PFSK-1 (cell line): ENCODE measurements around the gene SUPT3H.

ENCODE experiments used
- POLR2AphosphoS5 ChIP-seq: IDR thresholded peaks from 2 replicates; pipeline ENCODE4 v1.6.1; 2012; ENCODE audit warnings: low read depth, mild to moderate bottlenecking, control low read depth, low read length, moderate library complexity
- SIN3A ChIP-seq: IDR thresholded peaks from 2 replicates; pipeline ENCODE4 v1.6.1; 2012; ENCODE audit warnings: mild to moderate bottlenecking, low read length, moderate library complexity, borderline replicate concordance; ENCODE audit not compliant: insufficient read depth

- TF ChIP-seq SIN3A = no peak
- TF ChIP-seq POLR2AphosphoS5 = no peak
These were observed 182.6 kb downstream of the SUPT3H start for GRCh38 chr6:45195137-45195536.
